ENCODE data around the gene ZCCHC3. TPM values are rescaled to one million over a fixed set of nuclear protein-coding genes. Genes with fewer than 3 reads are reported as not detected.

The ZCCHC3 gene
- total and polyA plus RNA-seq, 8 donors = 6.2 to 59.1 (median 13.4) TPM

GRCh38 chr20:266596-267562 is 30.5 kb upstream of the ZCCHC3 start:
- WGBS, 5 donors = 8 to 14% (median 10%) methylated on average over 25 to 43 of the region's 43 CpGs
- intact Hi-C loops (cut with DNase I; ENCODE audit: low total_unique reads) = no loop called here

GRCh38 chr20:270517-270916 is 26.9 kb upstream of the ZCCHC3 start:
- H3K36me3 ChIP-seq = peaks cover 0 to 10% (median 7%) of the 10 kb centered on the region in 4 donors
- 87 to 96% (median 90%) methylated on average over 4 to 5 of the region's 5 CpGs for WGBS, 5 donors
- DNase-seq = no peak

More at GRCh38 chr20:266596-267562, 30.5 kb upstream of the ZCCHC3 start:
- no peak overlapping the region for H3K27ac ChIP-seq
- TF ChIP-seq CTCF (IDR thresholded peaks at IDR 0.05) (peak in 5 of 7 experiments; percentile 86 to 96 (median 95)), POLR2AphosphoS5 (IDR thresholded peaks at IDR 0.05) (peak in 2 of 3 donors; percentile 12 to 68), EP300 (IDR thresholded peaks at IDR 0.05) (no peak)
- peak overlapping the region; percentile 50 to 59 (median 52) for H3K4me3 ChIP-seq
- peak; percentile 89 to 95 for DNase-seq
- H3K9me3 ChIP-seq = no peaks in the 10 kb centered on the region
- H3K27me3 ChIP-seq = peaks cover 0 to 13% (median 0%) of the 10 kb centered on the region in 3 donors
- no peaks in the 10 kb centered on the region for H3K36me3 ChIP-seq
- peaks cover 4 to 14% (median 10%) of the 10 kb centered on the region in 4 donors for H3K4me1 ChIP-seq

GRCh38 chr20:271069-271468 is 26.3 kb upstream of the ZCCHC3 start:
- TF ChIP-seq EP300 (IDR thresholded peaks at IDR 0.05) = no peak
- TF ChIP-seq POLR2AphosphoS5 (IDR thresholded peaks at IDR 0.05) = no peak
- TF ChIP-seq POLR2A (IDR thresholded peaks at IDR 0.05) = no peak
- TF ChIP-seq CTCF (IDR thresholded peaks at IDR 0.05) = no peak
- DNase-seq = no peak
- WGBS, 5 donors = 85 to 94% (median 88%) methylated on average over 4 of the region's 4 CpGs
- no peaks in the 10 kb centered on the region for H3K27me3 ChIP-seq
- intact Hi-C loops (cut with DNase I; ENCODE audit: low total_unique reads) = no loop called here
- H3K27ac ChIP-seq = no peak overlapping the region
- H3K4me3 ChIP-seq = no peak overlapping the region
- peaks cover 4 to 14% (median 10%) of the 10 kb centered on the region in 4 donors for H3K4me1 ChIP-seq
- peaks cover 0 to 15% (median 13%) of the 10 kb centered on the region in 4 donors for H3K36me3 ChIP-seq
- H3K9me3 ChIP-seq = no peaks in the 10 kb centered on the region

More at GRCh38 chr20:270517-270916, 26.9 kb upstream of the ZCCHC3 start:
- H3K27me3 ChIP-seq = no peaks in the 10 kb centered on the region
- intact Hi-C loops (cut with DNase I; ENCODE audit: low total_unique reads) = no loop called here
- no peak overlapping the region for H3K4me3 ChIP-seq
- H3K4me1 ChIP-seq = peaks cover 4 to 14% (median 10%) of the 10 kb centered on the region in 4 donors
- no peak overlapping the region for H3K27ac ChIP-seq
- TF ChIP-seq EP300 (IDR thresholded peaks at IDR 0.05) = no peak
- no peak for TF ChIP-seq POLR2A (IDR thresholded peaks at IDR 0.05)
- TF ChIP-seq CTCF (IDR thresholded peaks at IDR 0.05) = no peak
- TF ChIP-seq POLR2AphosphoS5 (IDR thresholded peaks at IDR 0.05) = no peak
- H3K9me3 ChIP-seq = no peaks in the 10 kb centered on the region

GRCh38 chr20:271528-271927 is 25.8 kb upstream of the ZCCHC3 start:
- intact Hi-C loops (cut with DNase I; ENCODE audit: low total_unique reads) = no loop called here
- H3K36me3 ChIP-seq = peaks cover 2 to 20% (median 17%) of the 10 kb centered on the region in 4 donors
- H3K4me3 ChIP-seq = no peak overlapping the region
- H3K4me1 ChIP-seq = peaks cover 3 to 10% (median 7%) of the 10 kb centered on the region in 4 donors
- no peak overlapping the region for H3K27ac ChIP-seq
- H3K27me3 ChIP-seq = no peaks in the 10 kb centered on the region
- no peaks in the 10 kb centered on the region for H3K9me3 ChIP-seq
- DNase-seq = no peak
- TF ChIP-seq EP300 (IDR thresholded peaks at IDR 0.05) (no peak), POLR2AphosphoS5 (IDR thresholded peaks at IDR 0.05) (no peak), POLR2A (IDR thresholded peaks at IDR 0.05) (no peak), CTCF (IDR thresholded peaks at IDR 0.05) (no peak)

Data from stomach (tissue), 9 donors.